HCT116 (cell line): ENCODE data around the gene DRD4. TPM values are rescaled to one million over a fixed set of nuclear protein-coding genes. Genes with fewer than 3 reads are reported as not detected.

ENCODE experiments used
- ATAC-seq: fragments of 200-7000 bp; cut with Tn5 transposase; 2 replicates; pipeline ENCODE4 v1.9.1; 2020; ENCODE audit warnings: mild to moderate bottlenecking, moderate library complexity
- BruUV-seq: library from RNA; stranded (reverse); fragments of 400-500 nt; replicated peaks from 2 replicates; lab custom pipeline; 2021; lab: Mats Ljungman, UMichigan
- CTCF ChIA-PET: fragments of 300-600 bp; sonication (Branson Sonifier 250); formaldehyde crosslinking; loops from one replicate; lab custom pipeline; 2021; ENCODE audit warnings: antibody characterized with exemption; lab: Charles Lee
- POLR2A ChIA-PET: fragments of 300-600, 350-600 bp; sonication (Branson Sonifier 250); formaldehyde crosslinking; loops from one replicate; lab custom pipeline; 2021; ENCODE audit warnings: antibody characterized with exemption; lab: Charles Lee
- RAD21 ChIA-PET, 2 experiments: fragments of 300-600 bp; sonication (Branson Sonifier 250); formaldehyde crosslinking; loops; one replicate each; lab custom pipeline; 2023; ENCODE audit warnings: low total read pairs in 2 of 2; ENCODE audit not compliant: uncharacterized antibody in 2 of 2, unreplicated experiment in 2 of 2, low non-redundant PET in 1 of 2; lab: Charles Lee
- DNase-seq: peaks from one replicate; pipeline ENCODE4 v3.0.0-alpha.2; 2010; ENCODE audit warnings: low read depth, low spot score
- H2AFZ ChIP-seq: fragments of 200-600 bp; shearing (Covaris generic), sonication (generic); 2 replicates; pipeline ENCODE4 v1.6.1; 2017; ENCODE audit warnings: low read depth, mixed run types, mixed read lengths, antibody characterized with exemption, low read length; ENCODE audit not compliant: poor library complexity, severe bottlenecking
- H3K27ac ChIP-seq: 2 replicates; pipeline ENCODE4 v1.5.1; 2012; ENCODE audit warnings: low read depth, low read length
- H3K27me3 ChIP-seq: fragments of 200-600 bp; sonication (generic); 2 replicates; pipeline ENCODE4 v1.6.1; 2016; ENCODE audit warnings: mixed run types, low read length, mixed read lengths; ENCODE audit not compliant: insufficient read depth
- H3K36me3 ChIP-seq, 2 experiments: fragments of 200-500 bp in 1 of 2; fragments of 200-600 bp in 1 of 2; sonication (Bioruptor generic) in 1 of 2; sonication (generic) in 1 of 2; 2 replicates each; pipeline versions ENCODE4 v1.5.1 to v1.6.1; 2014 to 2016; ENCODE audit warnings: low read length in 2 of 2, inconsistent platforms in 1 of 2, mixed read lengths in 1 of 2, mixed run types in 1 of 2; ENCODE audit not compliant: insufficient read depth in 2 of 2, control insufficient read depth in 1 of 2
- H3K4me1 ChIP-seq, 2 experiments: fragments of 200-600 bp in 1 of 2; sonication (generic) in 1 of 2; 2 replicates each; pipeline versions ENCODE4 v1.5.1 to v1.6.1; 2012 to 2017; ENCODE audit warnings: low read length in 2 of 2, inconsistent platforms in 1 of 2, mild to moderate bottlenecking in 1 of 2, mixed read lengths in 1 of 2, mixed run types in 1 of 2, moderate library complexity in 1 of 2; ENCODE audit not compliant: insufficient read depth in 2 of 2, control insufficient read depth in 1 of 2
- H3K4me2 ChIP-seq: fragments of 200-600 bp; sonication (generic); 2 replicates; pipeline ENCODE4 v1.6.1; 2017; ENCODE audit warnings: mixed run types, low read length, mixed read lengths
- H3K4me3 ChIP-seq, 2 experiments: fragments of 200-600 bp in 1 of 2; sonication (generic) in 1 of 2; replicated peaks in 1 of 2; 2 replicates each; pipeline ENCODE4 v1.5.1; 2011 to 2016; ENCODE audit warnings: low read length in 2 of 2, control low read depth in 1 of 2, low read depth in 1 of 2, mild to moderate bottlenecking in 1 of 2, mixed read lengths in 1 of 2, mixed run types in 1 of 2
- H3K79me2 ChIP-seq: fragments of 200-600 bp; sonication (generic); 2 replicates; pipeline ENCODE4 v1.6.1; 2017; ENCODE audit warnings: mild to moderate bottlenecking, mixed run types, low read length, moderate library complexity, mixed read lengths; ENCODE audit not compliant: insufficient read depth
- H3K9ac ChIP-seq: fragments of 200-600 bp; sonication (generic); 2 replicates; pipeline ENCODE4 v1.6.1; 2016; ENCODE audit warnings: low read length, mixed read lengths
- H3K9me2 ChIP-seq: fragments of 200-600 bp; sonication (generic), shearing (Covaris generic); 2 replicates; pipeline ENCODE4 v1.6.1; 2017; ENCODE audit warnings: mixed run types, mild to moderate bottlenecking, moderate library complexity; ENCODE audit not compliant: insufficient read depth
- H3K9me3 ChIP-seq, 2 experiments: fragments of 200-500 bp in 1 of 2; fragments of 200-600 bp in 1 of 2; sonication (Bioruptor generic) in 1 of 2; sonication (generic) in 1 of 2; 2 replicates each; pipeline ENCODE4 v1.6.1; 2014 to 2017; ENCODE audit warnings: low read length in 2 of 2, mixed read lengths in 2 of 2, inconsistent platforms in 1 of 2, low read depth in 1 of 2, mild to moderate bottlenecking in 1 of 2, mixed run types in 1 of 2, moderate library complexity in 1 of 2; ENCODE audit not compliant: control insufficient read depth in 1 of 2, insufficient read depth in 1 of 2
- H4K20me1 ChIP-seq: fragments of 200-600 bp; sonication (generic), shearing (Covaris generic); 2 replicates; pipeline ENCODE4 v1.6.1; 2017; ENCODE audit warnings: mixed run types, mild to moderate bottlenecking, moderate library complexity; ENCODE audit not compliant: insufficient read depth
- ATF3 ChIP-seq: IDR thresholded peaks from 2 replicates; pipeline ENCODE4 v1.6.1; 2012
- ELF1 ChIP-seq: IDR thresholded peaks from 2 replicates; pipeline ENCODE4 v1.6.1; 2012; ENCODE audit warnings: low read depth, borderline replicate concordance
- FOSL1 ChIP-seq: IDR thresholded peaks from 2 replicates; pipeline ENCODE4 v1.6.1; 2012; ENCODE audit warnings: low read depth
- POLR2A ChIP-seq: IDR thresholded peaks from 2 replicates; pipeline ENCODE4 v1.7.0; 2011; ENCODE audit warnings: borderline replicate concordance; ENCODE audit not compliant: insufficient read depth, insufficient read length; ENCODE audit errors: extremely low read depth
- RAD21 ChIP-seq: IDR thresholded peaks from 2 replicates; pipeline ENCODE4 v1.6.1; 2012; ENCODE audit warnings: low read depth, mild to moderate bottlenecking
- TCF7L2 ChIP-seq: IDR thresholded peaks from 2 replicates; pipeline ENCODE4 v1.7.0; 2011; ENCODE audit warnings: borderline replicate concordance, inconsistent platforms; ENCODE audit not compliant: insufficient read depth, insufficient read length; ENCODE audit errors: extremely low read depth
- intact Hi-C: fragments of 100-400 bp; cut with micrococcal nuclease; formaldehyde crosslinking; loops from 2 replicates; pipeline ENCODE4 v1.10.0; 2022
- total RNA-seq: library from RNA; stranded (reverse); gene quantifications from one replicate; pipeline ENCODE4 v1.2.1, GENCODE V29; 2021; ENCODE audit not compliant: unreplicated experiment

Gene DRD4
- total RNA-seq, 1 experiment from 2014 or later = 2.4 TPM

- no peak for TF ChIP-seq FOSL1
- peak; percentile 68 for TF ChIP-seq TCF7L2
- no peak for TF ChIP-seq RAD21
- no peak for TF ChIP-seq ATF3
Measured at GRCh38 chr11:615504-616319, 21.4 kb upstream of the DRD4 start, which contains the start of gene IRF7 (continued).

GRCh38 chr11:616320-617198, 20.5 kb upstream of the DRD4 start:
- no peak for DNase-seq
- Histone ChIP-seq H3K27me3 (no peaks in the 10 kb centered on the region), H3K9me3 (no peaks in the 10 kb centered on the region), H3K9ac (peak overlapping the region; percentile 74)
- TF ChIP-seq RAD21 (no peak), POLR2A (no peak), ELF1 (no peak), ATF3 (no peak)
- TF ChIP-seq, all 23 proteins: peak for 0
- no peak overlapping the region for H2AFZ ChIP-seq
- H3K27ac ChIP-seq = peak overlapping the region; percentile 69
- peaks cover 4 to 11% of the 10 kb centered on the region in 2 experiments; a peak in 3 of 4 replicates for H3K36me3 ChIP-seq
- ATAC-seq = no peak
- CTCF ChIA-PET = no interaction called here
- peak overlapping the region; percentile 62 to 68 for H3K4me3 ChIP-seq
- peaks cover 13% of the 10 kb centered on the region; the same call in 1 of the 2 replicates for H4K20me1 ChIP-seq
- peaks cover 27% of the 10 kb centered on the region; the same call in 1 of the 2 replicates for H3K79me2 ChIP-seq
- H3K4me1 ChIP-seq = peaks cover 8 to 42% of the 10 kb centered on the region in 2 experiments
- peak overlapping the region; percentile 95 for H3K4me2 ChIP-seq
- no TSS peak for BruUV-seq
- POLR2A ChIA-PET = no interaction called here
- H3K9me2 ChIP-seq = no peaks in the 10 kb centered on the region
- intact Hi-C loops = no loop called here
- RAD21 ChIA-PET = no interaction called here
